Measurements from ENCODE around the gene RB1.

GRCh38 chr13:48275507-48275906 is 28.0 kb upstream of the RB1 start:
- TF ChIP-seq CTCF (IDR thresholded peaks at IDR 0.05): no peak
- no peak for TF ChIP-seq POLR2A (IDR thresholded peaks at IDR 0.05)
- TF ChIP-seq POLR2AphosphoS5 (IDR thresholded peaks at IDR 0.05): no peak
